A549 (cell line): ENCODE results near the gene ADAMTS2.

Source experiments
- CEBPB ChIP-seq, 2 experiments: fragments of >200 bp in 1 of 2; sonication (Bioruptor Twin) in 1 of 2; formaldehyde crosslinking in 1 of 2; IDR thresholded peaks; 2 replicates each; pipeline ENCODE4 v1.6.1; 2012 to 2016
- CTCF ChIP-seq: fragments of >200 bp; sonication (Bioruptor Twin); formaldehyde crosslinking; IDR thresholded peaks from 3 replicates; pipeline ENCODE4 v1.5.1; 2016
- E2F6 ChIP-seq: IDR thresholded peaks from 2 replicates; pipeline ENCODE4 v1.6.1; 2012; ENCODE audit warnings: low read depth, borderline replicate concordance
- EP300 ChIP-seq, 2 experiments: fragments of >200 bp; sonication (Bioruptor Twin); formaldehyde crosslinking; IDR thresholded peaks; 2 replicates in 1 of 2; 3 replicates in 1 of 2; pipeline ENCODE4 v1.6.1; 2016 to 2017
- ESRRA ChIP-seq: fragments of 150-350 bp; IDR thresholded peaks from 2 replicates; pipeline ENCODE4 v1.6.1; 2014; ENCODE audit warnings: mild to moderate bottlenecking, low read length, borderline replicate concordance
- JUNB ChIP-seq: fragments of >200 bp; sonication (Bioruptor Twin); formaldehyde crosslinking; IDR thresholded peaks from 2 replicates; pipeline ENCODE4 v1.6.1; 2016
- MAFK ChIP-seq: fragments of 450-650 bp; IDR thresholded peaks from 2 replicates; pipeline ENCODE4 v1.6.1; 2014; ENCODE audit not compliant: partially characterized antibody
- MAZ ChIP-seq: fragments of 150-350 bp; IDR thresholded peaks from 2 replicates; pipeline ENCODE4 v1.6.1; 2014; ENCODE audit warnings: antibody characterized with exemption, low read depth, low read length, borderline replicate concordance
- NR3C1 ChIP-seq: fragments of >200 bp; sonication (Bioruptor Twin); formaldehyde crosslinking; IDR thresholded peaks from 3 replicates; pipeline ENCODE4 v1.6.1; 2017
- POLR2A ChIP-seq: IDR thresholded peaks from 2 replicates; pipeline ENCODE4 v1.6.1; 2012; ENCODE audit warnings: mild to moderate bottlenecking, low read length
- POLR2AphosphoS2 ChIP-seq: conservative IDR thresholded peaks from 2 replicates; pipeline ENCODE4 v1.6.1; 2012; ENCODE audit warnings: low read length, improper control_type of control experiment, inconsistent platforms
- TF ChIP-seq, protein P1 (sequence below): fragments of 200-600 bp; sonication (generic); IDR thresholded peaks from 2 replicates; pipeline ENCODE4 v1.6.1; 2016; ENCODE audit warnings: antibody characterized with exemption, mild to moderate bottlenecking, moderate library complexity
- TF ChIP-seq, protein P2 (sequence below): fragments of 450-650 bp; IDR thresholded peaks from 2 replicates; pipeline ENCODE4 v1.6.1; 2014; ENCODE audit warnings: antibody characterized with exemption
- TF ChIP-seq, protein P3 (sequence below): fragments of 250-450 bp; sonication (Bioruptor Pico); IDR thresholded peaks from 2 replicates; pipeline ENCODE4 v1.5.0; 2020; ENCODE audit warnings: low read depth, mild to moderate bottlenecking, moderate library complexity

GRCh38 chr5:179345183-179345432 is 153 bp downstream of the ADAMTS2 start:
- TF ChIP-seq CEBPB (IDR thresholded peaks at IDR 0.05), result no peak
- no peak for TF ChIP-seq ESRRA
- TF ChIP-seq JUNB, result no peak
- TF ChIP-seq MAFK, result no peak
- TF ChIP-seq, protein P1, sequence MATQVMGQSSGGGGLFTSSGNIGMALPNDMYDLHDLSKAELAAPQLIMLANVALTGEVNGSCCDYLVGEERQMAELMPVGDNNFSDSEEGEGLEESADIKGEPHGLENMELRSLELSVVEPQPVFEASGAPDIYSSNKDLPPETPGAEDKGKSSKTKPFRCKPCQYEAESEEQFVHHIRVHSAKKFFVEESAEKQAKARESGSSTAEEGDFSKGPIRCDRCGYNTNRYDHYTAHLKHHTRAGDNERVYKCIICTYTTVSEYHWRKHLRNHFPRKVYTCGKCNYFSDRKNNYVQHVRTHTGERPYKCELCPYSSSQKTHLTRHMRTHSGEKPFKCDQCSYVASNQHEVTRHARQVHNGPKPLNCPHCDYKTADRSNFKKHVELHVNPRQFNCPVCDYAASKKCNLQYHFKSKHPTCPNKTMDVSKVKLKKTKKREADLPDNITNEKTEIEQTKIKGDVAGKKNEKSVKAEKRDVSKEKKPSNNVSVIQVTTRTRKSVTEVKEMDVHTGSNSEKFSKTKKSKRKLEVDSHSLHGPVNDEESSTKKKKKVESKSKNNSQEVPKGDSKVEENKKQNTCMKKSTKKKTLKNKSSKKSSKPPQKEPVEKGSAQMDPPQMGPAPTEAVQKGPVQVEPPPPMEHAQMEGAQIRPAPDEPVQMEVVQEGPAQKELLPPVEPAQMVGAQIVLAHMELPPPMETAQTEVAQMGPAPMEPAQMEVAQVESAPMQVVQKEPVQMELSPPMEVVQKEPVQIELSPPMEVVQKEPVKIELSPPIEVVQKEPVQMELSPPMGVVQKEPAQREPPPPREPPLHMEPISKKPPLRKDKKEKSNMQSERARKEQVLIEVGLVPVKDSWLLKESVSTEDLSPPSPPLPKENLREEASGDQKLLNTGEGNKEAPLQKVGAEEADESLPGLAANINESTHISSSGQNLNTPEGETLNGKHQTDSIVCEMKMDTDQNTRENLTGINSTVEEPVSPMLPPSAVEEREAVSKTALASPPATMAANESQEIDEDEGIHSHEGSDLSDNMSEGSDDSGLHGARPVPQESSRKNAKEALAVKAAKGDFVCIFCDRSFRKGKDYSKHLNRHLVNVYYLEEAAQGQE, result no peak
- no peak for TF ChIP-seq EP300 (IDR thresholded peaks at IDR 0.05)
- TF ChIP-seq, protein P2, sequence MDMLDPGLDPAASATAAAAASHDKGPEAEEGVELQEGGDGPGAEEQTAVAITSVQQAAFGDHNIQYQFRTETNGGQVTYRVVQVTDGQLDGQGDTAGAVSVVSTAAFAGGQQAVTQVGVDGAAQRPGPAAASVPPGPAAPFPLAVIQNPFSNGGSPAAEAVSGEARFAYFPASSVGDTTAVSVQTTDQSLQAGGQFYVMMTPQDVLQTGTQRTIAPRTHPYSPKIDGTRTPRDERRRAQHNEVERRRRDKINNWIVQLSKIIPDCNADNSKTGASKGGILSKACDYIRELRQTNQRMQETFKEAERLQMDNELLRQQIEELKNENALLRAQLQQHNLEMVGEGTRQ, result no peak
- no peak for TF ChIP-seq CTCF
- TF ChIP-seq POLR2A, result no peak
- no peak for TF ChIP-seq POLR2AphosphoS2
- TF ChIP-seq NR3C1, result no peak
- no peak for TF ChIP-seq MAZ
- TF ChIP-seq E2F6, result no peak
- TF ChIP-seq, protein P3, sequence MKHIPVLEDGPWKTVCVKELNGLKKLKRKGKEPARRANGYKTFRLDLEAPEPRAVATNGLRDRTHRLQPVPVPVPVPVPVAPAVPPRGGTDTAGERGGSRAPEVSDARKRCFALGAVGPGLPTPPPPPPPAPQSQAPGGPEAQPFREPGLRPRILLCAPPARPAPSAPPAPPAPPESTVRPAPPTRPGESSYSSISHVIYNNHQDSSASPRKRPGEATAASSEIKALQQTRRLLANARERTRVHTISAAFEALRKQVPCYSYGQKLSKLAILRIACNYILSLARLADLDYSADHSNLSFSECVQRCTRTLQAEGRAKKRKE, result no peak
